ENCODE measurements around the gene QPCTL. TPM values are rescaled to one million over a fixed set of nuclear protein-coding genes. Genes with fewer than 3 reads are reported as not detected.
A peak's percentile ranks its signal among the peaks of the same experiment; 100 is the strongest.

The QPCTL gene
- total and polyA plus RNA-seq, 9 of the 15 experiments (the other 6 are each of a cell fraction or from before 2014, with no cell fraction given) = 0.99 to 31.3 (median 12.7) TPM

- TF ChIP-seq ZC3H11A (IDR thresholded peaks at IDR 0.05; ENCODE audit: low read depth, low read length) (no peak), CEBPZ (IDR thresholded peaks at IDR 0.05; ENCODE audit: borderline replicate concordance, low read depth, low read length) (no peak), TFE3 (CRISPR knock-in tag; IDR thresholded peaks at IDR 0.05) (no peak), BRCA1 (IDR thresholded peaks at IDR 0.05) (no peak), BRCA1 (CRISPR knock-in tag; IDR thresholded peaks at IDR 0.05) (no peak), ZNF780A (CRISPR knock-in tag; IDR thresholded peaks at IDR 0.05) (no peak), TCF7 (IDR thresholded peaks at IDR 0.05; ENCODE audit: borderline replicate concordance) (no peak), ARID3A (IDR thresholded peaks at IDR 0.05; ENCODE audit: borderline replicate concordance, low read depth, low read length) (no peak), STAG1 (CRISPR knock-in tag; IDR thresholded peaks at IDR 0.05; ENCODE audit: borderline replicate concordance) (no peak), PTRF (tag; IDR thresholded peaks at IDR 0.05) (no peak), SRSF9 (IDR thresholded peaks at IDR 0.05; ENCODE audit: borderline replicate concordance, low read depth, low read length) (no peak), NFYB (IDR thresholded peaks at IDR 0.05; ENCODE audit: extremely low read depth, insufficient read length) (no peak), TCF3 (CRISPR knock-in tag; IDR thresholded peaks at IDR 0.05) (no peak)
- TF ChIP-seq, protein P1, sequence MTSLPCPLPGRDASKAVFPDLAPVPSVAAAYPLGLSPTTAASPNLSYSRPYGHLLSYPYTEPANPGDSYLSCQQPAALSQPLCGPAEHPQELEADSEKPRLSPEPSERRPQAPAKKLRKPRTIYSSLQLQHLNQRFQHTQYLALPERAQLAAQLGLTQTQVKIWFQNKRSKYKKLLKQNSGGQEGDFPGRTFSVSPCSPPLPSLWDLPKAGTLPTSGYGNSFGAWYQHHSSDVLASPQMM (CRISPR knock-in tag; IDR thresholded peaks at IDR 0.05) = no peak
- TF ChIP-seq, protein P2, sequence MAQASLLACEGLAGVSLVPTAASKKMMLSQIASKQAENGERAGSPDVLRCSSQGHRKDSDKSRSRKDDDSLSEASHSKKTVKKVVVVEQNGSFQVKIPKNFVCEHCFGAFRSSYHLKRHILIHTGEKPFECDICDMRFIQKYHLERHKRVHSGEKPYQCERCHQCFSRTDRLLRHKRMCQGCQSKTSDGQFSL (CRISPR knock-in tag; IDR thresholded peaks at IDR 0.05) = no peak
- TF ChIP-seq, protein P2 (tag; IDR thresholded peaks at IDR 0.05) = peak in 1 of 2 experiments; percentile 37; a peak in 1 of 4 replicates
- TF ChIP-seq, protein P3, sequence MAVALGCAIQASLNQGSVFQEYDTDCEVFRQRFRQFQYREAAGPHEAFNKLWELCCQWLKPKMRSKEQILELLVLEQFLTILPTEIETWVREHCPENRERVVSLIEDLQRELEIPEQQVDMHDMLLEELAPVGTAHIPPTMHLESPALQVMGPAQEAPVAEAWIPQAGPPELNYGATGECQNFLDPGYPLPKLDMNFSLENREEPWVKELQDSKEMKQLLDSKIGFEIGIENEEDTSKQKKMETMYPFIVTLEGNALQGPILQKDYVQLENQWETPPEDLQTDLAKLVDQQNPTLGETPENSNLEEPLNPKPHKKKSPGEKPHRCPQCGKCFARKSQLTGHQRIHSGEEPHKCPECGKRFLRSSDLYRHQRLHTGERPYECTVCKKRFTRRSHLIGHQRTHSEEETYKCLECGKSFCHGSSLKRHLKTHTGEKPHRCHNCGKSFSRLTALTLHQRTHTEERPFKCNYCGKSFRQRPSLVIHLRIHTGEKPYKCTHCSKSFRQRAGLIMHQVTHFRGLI (CRISPR knock-in tag; IDR thresholded peaks at IDR 0.05) = no peak
These were observed 38.2 kb downstream of the QPCTL start, which contains the start of gene FBXO46 (continued) for GRCh38 chr19:45730368-45731288.

All from K562 (cell line).